HG03025 (cell line): Measurements from ENCODE around the gene RALGPS1.
"Not testable (repeated sequence)": the region's sequence is repeated elsewhere in the genome, so short reads cannot be mapped to it uniquely, and the experiment has no call there.

Experiments
- ATAC-seq: cut with Tn5 transposase; IDR thresholded peaks from one replicate; pipeline ENCODE4 v1.9.1; 2021; ENCODE audit warnings: mild to moderate bottlenecking, moderate library complexity; ENCODE audit not compliant: unreplicated experiment, low FRiP score

Gene RALGPS1

DNA sequence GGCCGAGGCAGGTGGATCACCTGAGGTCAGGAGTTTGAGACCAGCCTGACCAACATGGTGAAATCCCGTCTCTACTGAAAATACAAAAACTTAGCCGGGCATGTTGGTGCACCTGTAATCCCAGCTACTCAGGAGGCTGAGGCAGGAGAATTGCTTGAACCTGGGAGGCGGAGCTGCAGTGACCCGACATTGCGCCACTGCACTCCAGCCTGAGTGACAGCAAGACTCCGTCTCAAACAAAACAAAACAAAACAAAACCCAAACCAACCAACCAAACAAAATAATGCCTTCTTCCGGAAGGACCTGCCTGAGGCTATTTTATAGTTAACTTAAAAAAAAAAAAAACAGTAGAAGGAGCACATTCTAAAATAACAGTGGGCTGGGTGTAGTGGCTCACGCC, 103.4 kb downstream of the RALGPS1 start:
- not testable (repeated sequence) for ATAC-seq

DNA sequence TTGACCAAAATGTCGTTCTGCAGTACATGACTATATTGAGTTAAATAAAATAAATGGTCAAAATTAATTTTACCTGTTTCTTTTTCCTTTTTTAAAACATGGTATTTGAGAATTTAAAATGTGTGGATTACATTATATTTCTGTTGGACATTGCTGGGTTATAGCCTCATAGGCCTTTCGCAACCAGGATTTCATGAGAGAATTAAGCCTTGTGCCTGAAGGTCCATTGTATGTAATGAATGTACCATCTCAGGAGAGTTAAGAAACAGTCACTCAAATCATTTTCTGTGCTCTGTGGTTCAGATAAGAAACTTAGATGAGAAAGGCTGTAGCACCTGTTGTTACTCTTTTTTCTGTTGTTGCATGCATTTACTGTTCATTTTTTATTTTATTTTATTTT, 104.4 kb downstream of the RALGPS1 start:
- no peak for ATAC-seq

DNA sequence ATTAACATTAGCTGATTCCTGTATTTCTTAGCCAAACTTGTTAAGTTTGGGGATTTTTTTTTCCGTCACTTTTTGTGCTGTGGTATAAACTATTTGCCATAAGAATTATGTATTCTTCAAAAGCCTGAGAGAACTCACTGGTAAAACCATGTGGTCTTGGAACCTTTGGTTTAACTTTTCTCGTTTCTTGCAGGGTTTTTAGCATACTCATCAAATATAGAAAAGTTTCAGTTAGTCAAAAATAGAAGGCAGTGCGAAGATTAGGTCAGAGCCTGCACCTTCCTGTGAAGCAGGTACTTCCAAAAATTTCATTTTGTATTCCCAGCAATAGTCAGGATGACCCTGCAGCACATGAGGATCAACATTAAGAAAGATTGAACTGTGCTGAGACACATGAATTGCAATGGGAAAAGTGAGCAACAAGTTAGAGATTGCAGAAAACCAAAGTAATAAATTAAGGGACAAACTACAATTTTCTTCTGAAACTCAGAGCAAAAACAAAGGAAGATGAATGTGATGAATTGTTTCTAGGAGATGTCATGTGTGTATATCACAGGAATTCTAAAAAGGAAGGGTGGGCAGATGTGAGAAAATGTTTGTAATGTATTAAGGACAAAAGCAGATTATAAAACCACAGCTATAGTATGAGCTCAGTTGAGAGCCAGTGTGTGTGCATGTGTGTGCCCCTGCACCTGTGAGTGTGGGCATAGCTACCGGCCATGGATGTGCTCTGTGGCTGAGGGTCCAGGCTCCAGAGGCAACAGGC, 105.6 kb downstream of the RALGPS1 start:
- ATAC-seq, result no peak

DNA sequence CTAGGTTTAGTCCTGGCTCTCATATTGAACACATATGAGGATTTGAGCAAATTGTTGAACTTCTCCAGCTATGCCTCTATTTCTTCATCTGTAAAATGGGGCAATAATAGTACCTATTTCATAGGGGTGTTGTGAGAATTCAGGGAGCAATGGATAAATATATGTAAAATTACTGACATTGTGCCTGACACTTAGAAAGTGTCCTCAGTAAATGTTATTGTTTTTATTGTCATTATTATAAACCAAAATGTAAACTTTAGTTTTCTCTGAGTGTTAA, 106.2 kb downstream of the RALGPS1 start:
- ATAC-seq, result no peak

DNA sequence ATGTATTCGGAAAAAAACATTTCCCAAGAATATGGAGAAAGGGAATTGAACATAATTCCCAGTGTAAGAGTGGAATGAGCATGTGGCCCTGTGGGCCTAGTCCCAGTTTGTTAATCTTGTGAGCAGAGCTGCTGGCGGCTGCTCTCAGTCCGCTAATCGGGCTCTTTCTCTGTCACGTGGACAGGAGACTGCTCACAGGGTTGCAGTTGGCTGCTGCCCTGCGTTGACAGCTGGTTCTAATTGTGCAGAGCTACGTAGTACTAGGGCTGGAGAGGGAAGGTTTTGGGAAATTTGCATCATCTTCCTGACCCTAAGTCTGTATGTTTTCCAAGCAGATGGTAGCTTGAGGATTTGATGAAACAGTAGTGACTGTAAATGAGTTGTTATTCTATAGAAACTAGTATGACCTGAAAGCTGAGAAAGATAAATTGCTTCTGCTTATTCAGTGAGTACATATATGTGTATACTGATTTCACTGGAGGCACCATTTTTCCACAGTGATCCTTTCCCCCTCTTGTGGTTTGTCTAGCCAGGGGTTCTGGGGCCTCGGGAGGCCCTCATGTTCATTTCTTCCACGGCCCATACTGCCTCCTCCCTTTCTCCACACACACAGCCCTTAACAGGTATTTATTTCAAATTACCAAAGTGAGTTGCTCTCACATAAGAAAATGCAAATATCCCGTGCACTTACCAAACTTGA, 107.2 kb downstream of the RALGPS1 start:
- ATAC-seq, result no peak

DNA sequence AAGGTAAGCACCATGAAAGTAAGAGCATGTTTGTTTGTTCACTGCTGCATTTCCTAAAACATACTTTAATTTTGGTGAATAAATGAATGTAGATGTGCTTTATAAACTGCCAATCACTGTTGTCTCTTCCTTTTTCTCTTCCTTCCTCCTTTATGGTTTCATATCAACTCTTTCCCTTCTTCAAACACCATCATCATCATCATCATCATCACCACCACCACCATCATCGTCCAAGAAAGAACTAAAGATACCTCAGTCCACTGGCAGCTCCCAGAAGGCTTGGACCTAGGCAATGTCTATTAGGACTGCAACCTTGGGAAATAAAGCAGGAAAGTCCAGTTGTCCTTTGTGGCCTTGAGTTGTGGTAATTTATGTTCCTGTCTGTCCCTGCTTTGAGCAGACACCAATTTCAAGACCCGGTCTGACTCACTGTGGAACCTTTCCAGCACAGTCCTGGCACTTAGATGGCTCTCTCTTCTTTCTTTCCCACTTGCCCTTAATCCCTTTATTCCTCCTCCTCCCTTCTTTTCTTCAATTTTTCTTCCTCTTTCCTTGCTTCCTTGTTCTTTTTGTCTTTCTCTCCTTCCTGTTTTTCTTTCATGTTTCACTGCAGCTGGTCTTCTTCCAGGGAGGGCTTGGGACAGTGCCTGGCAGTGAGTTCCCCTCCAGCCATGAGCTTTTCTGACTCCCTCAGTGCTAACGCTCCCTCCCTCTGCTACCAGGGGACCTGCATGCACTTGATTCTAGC, 108.5 kb downstream of the RALGPS1 start:
- no peak for ATAC-seq

DNA sequence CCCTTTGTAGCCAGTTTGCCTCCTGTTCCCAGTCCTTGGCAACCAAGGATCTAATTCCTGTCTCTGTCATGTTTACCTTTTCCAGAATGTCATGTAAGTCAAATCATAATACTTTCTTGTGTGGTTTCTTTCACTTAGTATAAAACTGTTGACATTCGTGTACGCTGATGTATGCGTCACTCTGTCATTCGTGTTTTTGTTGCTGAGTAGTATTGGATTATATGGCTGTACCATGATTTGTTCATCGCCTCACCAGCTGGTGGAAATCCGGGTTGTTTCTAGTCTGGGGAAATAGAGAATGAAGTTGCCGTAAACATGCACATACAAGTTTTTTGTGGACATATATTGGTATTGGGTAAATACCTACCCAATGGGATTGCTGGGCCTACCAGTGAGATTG, 110.5 kb downstream of the RALGPS1 start:
- ATAC-seq, result no peak

DNA sequence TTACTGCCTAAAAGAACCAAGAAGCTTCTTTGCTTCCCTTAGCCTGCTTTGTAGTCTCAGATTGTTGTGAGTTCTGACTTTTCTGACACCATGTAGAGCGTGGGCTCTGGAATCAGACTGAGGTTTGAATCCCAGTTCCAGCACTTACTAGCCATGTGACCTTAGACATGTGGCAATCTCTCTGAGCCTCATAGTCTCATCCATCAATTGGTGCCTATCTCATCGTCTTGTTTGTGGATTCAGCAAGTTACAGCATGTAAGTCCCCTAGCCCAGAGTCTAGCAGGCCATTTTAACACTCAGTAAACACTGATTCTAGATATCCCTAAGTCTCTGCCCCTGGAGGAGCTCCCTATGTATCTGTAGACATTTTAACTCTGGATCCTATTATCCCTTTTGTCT, 113.1 kb downstream of the RALGPS1 start:
- ATAC-seq, result no peak

DNA sequence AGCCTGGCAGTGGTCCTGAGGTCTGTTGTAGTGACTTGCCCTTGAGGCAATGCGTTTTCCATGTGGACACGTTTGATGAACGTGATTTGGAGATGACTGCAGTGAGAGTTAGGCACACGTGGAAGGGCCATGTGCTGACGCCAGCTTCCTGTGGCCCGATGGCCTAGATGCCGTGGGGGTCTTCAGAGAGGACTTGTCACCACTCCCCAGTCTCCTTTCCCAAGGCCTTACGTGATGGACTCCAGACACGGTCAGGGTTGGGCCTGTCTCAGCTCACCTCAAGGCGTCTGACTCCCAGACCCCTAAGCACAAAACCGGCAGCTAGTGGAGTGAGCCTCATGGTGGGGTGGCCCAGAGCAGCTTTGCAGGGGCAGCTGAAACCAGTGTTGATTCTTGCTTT, 115.0 kb downstream of the RALGPS1 start:
- no peak for ATAC-seq

DNA sequence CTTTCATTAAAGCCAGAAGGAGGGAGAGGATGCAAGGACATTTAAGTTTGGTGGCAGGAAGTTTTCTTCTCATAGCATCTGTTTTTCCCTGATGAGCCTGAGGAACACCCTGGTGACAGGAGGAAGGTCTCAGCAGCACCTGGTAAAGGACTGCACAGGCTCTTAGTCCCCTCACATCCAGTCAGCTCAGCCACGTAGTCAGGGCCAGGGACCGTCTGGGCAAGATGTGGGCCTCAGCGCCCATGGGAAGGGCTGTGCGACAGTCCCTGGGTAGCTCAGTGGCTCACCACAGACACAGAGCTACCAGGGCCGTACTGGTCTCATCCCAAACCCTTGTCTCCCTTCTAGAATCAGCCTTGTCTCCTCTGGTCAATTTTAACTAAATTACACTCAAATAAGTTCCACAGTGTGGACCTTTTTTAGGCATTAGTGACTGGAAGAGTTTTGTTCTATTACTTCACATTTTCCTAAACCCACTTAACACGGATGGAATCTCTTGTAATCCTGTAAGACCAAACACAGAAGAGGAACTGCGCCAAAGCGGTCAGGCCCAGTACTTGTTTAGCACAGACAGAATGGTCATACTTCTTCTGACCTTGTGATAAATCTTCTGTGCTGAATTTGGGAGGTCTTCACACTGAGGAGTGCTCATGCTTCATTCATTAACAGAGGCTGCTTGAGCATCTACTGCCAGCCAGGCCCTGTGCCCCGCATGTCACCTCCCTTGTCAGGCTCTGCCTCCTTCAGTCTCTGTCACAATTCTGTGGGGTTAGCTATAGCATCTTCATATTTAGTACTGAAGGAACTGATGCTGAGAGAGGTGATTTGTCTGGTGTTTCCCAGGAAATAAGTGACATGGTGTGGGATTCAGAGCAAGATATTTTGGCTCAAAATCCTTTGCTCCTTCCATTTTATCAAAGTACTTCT, 116.5 kb downstream of the RALGPS1 start:
- ATAC-seq, result no peak

DNA sequence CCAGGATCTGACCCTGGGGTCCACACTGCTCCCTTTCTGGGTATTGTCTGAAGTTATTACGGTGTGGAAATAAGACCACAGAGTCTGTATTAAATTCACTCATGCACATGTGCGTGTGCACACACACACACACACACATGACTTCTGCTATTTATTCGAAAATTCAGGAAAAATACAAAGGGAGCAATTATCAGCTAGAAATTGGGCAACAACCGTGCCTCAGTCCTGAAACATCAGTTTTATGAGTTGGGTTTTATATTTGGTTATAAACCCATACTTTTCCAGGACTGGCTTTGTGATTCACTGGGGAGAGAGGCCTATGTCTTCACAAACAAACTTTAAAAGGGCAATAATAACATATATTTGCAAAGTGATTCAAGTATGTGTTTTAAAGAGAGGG, 117.7 kb downstream of the RALGPS1 start:
- ATAC-seq, result no peak

DNA sequence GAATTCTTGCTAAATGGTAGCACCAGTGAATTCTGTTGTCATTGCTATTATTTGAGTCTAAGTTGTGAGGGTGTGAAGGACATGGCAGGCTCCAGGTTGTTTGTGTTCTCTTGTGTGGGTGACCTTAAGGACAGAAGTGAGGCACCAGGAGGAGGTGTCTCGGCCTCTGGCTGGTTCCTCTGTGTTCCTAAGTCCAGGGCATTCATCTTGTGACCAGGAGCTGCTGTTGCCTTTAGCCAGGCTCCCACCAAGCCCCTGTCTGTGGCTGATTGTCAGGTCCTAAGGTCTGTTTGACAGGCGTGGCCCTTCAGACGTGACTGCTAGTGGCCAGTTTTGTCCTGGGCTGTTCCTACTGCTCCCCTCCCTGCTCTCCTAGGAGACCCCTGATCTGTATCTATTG, 118.5 kb downstream of the RALGPS1 start:
- no peak for ATAC-seq

DNA sequence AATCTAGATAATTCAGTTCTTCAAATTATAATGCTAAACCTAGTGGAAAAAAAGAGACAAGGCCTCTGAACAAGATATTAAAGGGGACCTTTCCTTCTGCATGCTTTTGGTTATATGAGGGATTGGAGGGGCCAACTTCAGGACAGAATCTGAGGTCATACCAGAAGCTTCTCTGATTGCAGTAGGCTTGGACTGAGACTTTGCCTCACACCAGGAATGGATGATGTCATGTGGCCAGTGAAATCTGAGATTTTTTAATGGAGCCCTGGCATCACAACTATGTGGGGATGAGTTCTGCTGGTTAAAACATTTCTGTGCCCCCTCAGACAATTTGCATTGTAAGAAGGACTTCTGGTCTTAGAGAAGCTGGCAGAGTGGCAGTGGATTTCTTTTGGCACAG, 119.2 kb downstream of the RALGPS1 start:
- no peak for ATAC-seq

DNA sequence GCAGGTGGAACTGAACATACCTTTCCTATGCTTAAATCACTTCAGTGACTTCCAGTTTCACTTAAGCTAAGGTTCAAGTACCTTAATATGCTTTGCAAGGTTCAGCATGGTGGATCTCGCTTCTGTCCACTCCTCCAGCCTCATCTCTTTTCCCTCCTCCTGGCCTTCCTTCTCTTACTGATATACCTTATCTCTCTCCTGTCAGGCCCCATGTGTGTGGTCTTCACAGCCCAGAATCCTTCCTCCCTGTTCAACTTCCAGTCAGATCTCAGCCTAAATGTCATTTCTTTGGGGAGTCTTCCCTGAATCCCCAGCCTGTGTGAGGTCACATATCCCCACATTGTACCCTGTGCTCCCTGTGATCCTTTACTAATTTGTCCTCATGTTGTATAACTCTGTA, 120.1 kb downstream of the RALGPS1 start:
- ATAC-seq, result no peak

DNA sequence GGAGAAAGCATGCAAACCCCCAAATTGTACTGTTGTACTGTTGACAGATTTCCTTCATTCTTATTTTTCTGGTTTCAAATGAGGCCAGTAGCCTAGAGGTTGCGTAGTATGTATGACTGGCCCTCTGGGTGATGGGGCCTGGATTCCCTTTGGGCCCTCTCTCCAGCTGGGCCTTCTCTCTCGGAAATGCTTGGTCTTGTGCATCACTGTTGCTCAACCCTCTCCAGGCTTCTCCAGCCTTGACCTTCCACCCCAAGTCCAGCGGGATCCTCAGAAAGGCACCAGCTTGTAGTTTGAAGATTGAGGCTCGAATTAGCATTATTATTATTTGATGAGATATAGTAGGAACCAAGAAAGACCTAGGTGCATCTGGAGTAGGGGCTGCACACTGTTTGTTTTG, 120.8 kb downstream of the RALGPS1 start:
- ATAC-seq, result no peak

DNA sequence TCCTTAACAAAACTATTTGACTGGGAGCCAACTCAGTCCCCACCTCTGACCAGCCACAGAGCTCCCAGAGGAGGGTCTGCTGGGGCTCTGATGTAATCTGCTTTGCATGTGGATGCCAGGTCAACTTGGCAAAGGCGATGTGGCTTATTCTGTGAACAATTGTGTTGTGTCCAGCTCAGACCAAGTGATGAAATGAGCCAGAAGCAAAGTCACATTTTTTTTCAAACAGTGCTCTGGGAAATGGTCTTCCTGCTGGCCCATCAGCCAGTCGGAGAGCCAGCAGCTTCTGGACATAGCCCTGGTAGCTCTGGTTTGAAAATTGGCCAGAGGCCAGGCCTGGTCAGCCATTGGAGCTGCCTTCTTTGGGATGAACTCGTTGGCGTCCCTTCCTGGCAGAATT, 121.4 kb downstream of the RALGPS1 start:
- no peak for ATAC-seq

DNA sequence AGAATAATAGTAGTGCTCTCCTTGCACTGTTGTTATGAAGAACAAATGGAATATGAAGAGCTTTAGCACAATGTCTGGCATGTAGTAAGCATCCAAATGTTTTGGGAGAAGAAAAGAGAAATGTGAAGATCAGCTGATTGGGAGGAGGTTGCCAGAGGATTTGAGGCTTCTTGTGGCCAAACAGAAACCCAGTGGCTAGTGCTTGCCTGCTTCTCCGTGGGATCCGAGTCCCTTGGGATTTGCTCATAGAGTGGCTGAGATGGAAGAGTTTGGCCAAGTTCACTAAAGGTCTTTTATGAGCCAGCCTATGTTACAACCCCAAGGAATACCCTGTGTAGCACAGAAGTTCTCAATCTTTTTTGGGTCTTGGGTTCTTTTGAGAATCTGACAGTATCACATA, 121.9 kb downstream of the RALGPS1 start:
- ATAC-seq, result no peak

DNA sequence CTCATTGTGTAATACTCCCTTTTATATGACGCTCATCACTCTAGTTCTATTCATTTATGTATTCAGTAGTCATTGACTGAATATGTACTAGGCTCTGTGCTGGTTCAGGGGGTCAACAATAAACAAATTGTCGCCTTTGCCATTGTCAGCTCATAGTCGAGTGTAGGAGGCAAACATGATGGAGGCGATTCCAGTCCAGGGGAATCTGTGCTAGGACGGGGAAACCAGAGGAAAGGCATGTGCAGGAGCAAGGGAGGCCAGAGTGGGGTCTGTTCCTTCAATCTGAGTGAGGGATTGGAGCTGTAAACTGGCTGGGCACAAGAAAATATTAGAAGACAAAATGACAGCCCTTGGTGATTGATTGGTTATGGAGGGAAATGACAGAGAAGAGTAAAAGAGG, 123.9 kb downstream of the RALGPS1 start:
- ATAC-seq, result no peak

DNA sequence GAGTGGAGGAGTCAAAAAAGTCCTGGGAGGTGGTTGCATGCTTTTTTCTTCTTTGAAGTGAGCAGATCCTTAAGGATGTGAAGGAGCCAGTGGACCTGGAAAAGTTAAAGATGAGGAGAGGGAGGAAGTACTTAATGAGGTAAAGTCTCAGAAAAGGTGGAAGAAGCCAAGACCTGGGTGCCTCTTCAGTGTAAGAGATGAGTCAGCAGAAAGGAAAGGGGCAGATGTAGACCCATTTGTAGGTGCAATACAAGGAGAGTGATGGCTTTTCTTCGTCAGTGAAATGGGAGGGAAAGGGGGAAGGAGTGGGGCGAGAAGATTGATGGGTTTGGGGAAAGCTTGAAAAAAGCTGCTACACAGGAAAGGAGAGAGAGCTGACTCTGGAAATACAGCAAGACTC, 124.9 kb downstream of the RALGPS1 start:
- ATAC-seq, result no peak

DNA sequence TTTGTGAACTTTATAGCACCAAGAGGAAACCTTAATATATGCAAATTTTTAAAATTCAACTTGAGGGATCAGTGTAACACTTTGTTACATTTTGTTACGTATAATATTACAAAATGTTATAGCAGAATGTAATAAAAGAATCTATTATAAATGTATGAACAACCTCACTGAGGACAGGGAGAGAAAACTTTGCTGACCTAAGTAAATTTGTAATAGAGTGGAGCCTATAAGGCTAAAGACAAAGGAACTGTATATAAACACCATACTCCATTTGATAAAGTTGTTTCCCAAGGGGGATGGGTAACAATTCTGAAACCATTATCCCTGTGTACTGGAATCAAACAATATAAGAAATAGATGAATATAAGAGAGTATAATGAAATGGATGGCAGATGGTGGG, 130.6 kb downstream of the RALGPS1 start:
- no peak for ATAC-seq

DNA sequence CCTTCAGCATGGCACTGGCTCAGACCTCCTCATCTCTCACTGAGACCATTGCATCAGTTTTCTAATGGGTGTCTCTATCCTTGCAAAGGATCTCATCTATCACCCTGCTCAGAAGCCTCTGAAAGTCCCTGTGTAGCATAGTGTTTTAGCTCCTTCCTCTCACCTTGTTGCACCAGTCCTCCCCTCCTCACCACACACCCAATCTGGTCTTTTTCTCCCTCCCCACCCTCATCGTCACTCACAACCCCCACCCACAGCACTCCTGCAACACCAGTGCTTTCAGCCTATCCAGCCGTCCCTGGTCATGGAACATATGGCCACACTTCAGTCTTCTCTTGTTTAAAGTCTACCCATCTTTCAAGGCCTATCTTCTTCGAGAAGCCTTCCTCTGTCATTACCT, 133.4 kb downstream of the RALGPS1 start:
- ATAC-seq, result no peak
